ENCODE results near the gene DOCK1.

Gene DOCK1

GRCh38 chr10:127020260-127020659 lies 115.0 kb downstream of the DOCK1 start:
- Mint-ChIP-seq H3K36me3 (ENCODE audit: low read depth) (peaks cover 26% of the 10 kb centered on the region), H3K4me1 (peaks cover 6% of the 10 kb centered on the region), H3K27ac (no peak overlapping the region), H3K9me3 (no peaks in the 10 kb centered on the region), H3K4me3 (no peak overlapping the region), H3K27me3 (ENCODE audit: low read depth, poor library complexity) (no peaks in the 10 kb centered on the region)
- DNase-seq, result no peak
- no peak for TF ChIP-seq CTCF (IDR thresholded peaks at IDR 0.05)

- H3K36me3 Mint-ChIP-seq (ENCODE audit: low read depth), result peaks cover 36% of the 10 kb centered on the region
- DNase-seq, result peak; percentile 16
- no peak overlapping the region for H3K4me3 Mint-ChIP-seq
- no peaks in the 10 kb centered on the region for H3K9me3 Mint-ChIP-seq
- no peaks in the 10 kb centered on the region for H3K27me3 Mint-ChIP-seq (ENCODE audit: low read depth, poor library complexity)
- H3K4me1 Mint-ChIP-seq, result peaks cover 6% of the 10 kb centered on the region
- no peak overlapping the region for H3K27ac Mint-ChIP-seq
- no peak for TF ChIP-seq CTCF (IDR thresholded peaks at IDR 0.05)
Measured at GRCh38 chr10:127021801-127022200, 116.6 kb downstream of the DOCK1 start.

- H3K27ac Mint-ChIP-seq, result no peak overlapping the region
- H3K4me1 Mint-ChIP-seq, result peaks cover 6% of the 10 kb centered on the region
- H3K4me3 Mint-ChIP-seq, result no peak overlapping the region
- TF ChIP-seq CTCF (IDR thresholded peaks at IDR 0.05), result no peak
- DNase-seq, result no peak
- H3K36me3 Mint-ChIP-seq (ENCODE audit: low read depth), result peaks cover 60% of the 10 kb centered on the region
- peaks cover 3% of the 10 kb centered on the region for H3K27me3 Mint-ChIP-seq (ENCODE audit: low read depth, poor library complexity)
- no peaks in the 10 kb centered on the region for H3K9me3 Mint-ChIP-seq
Measured at GRCh38 chr10:127024685-127025435, 119.6 kb downstream of the DOCK1 start.

- no peak for DNase-seq
- Mint-ChIP-seq H3K27me3 (ENCODE audit: low read depth, poor library complexity) (peaks cover 3% of the 10 kb centered on the region), H3K4me1 (no peaks in the 10 kb centered on the region), H3K27ac (no peak overlapping the region), H3K4me3 (no peak overlapping the region), H3K36me3 (ENCODE audit: low read depth) (peaks cover 66% of the 10 kb centered on the region), H3K9me3 (no peaks in the 10 kb centered on the region)
- no peak for TF ChIP-seq CTCF (IDR thresholded peaks at IDR 0.05)
Measured at GRCh38 chr10:127027786-127028185, 122.6 kb downstream of the DOCK1 start.

- no peak for DNase-seq
- TF ChIP-seq CTCF (IDR thresholded peaks at IDR 0.05), result no peak
- Mint-ChIP-seq H3K27me3 (ENCODE audit: low read depth, poor library complexity) (peaks cover 3% of the 10 kb centered on the region), H3K9me3 (no peaks in the 10 kb centered on the region), H3K36me3 (ENCODE audit: low read depth) (peaks cover 63% of the 10 kb centered on the region), H3K4me3 (no peak overlapping the region), H3K4me1 (no peaks in the 10 kb centered on the region), H3K27ac (no peak overlapping the region)
Measured at GRCh38 chr10:127028556-127028955, 123.3 kb downstream of the DOCK1 start.

GRCh38 chr10:127029061-127029460 lies 123.8 kb downstream of the DOCK1 start:
- Mint-ChIP-seq H3K9me3 (no peaks in the 10 kb centered on the region), H3K27me3 (ENCODE audit: low read depth, poor library complexity) (peaks cover 3% of the 10 kb centered on the region), H3K27ac (no peak overlapping the region), H3K4me1 (peaks cover 3% of the 10 kb centered on the region), H3K36me3 (ENCODE audit: low read depth) (peaks cover 63% of the 10 kb centered on the region), H3K4me3 (no peak overlapping the region)
- no peak for TF ChIP-seq CTCF (IDR thresholded peaks at IDR 0.05)
- no peak for DNase-seq

All from nephron progenitor cell (in vitro differentiated cells).